ENCODE measurements around the gene ATL2. TPM values are rescaled to one million over a fixed set of nuclear protein-coding genes. Genes with fewer than 3 reads are reported as not detected.

Gene ATL2
- total and polyA plus RNA-seq, 2 of the 8 experiments (the other 6 are each of a cell fraction or from before 2014, with no cell fraction given), result 38.8 to 84.6 TPM

GRCh38 chr2:38345323-38346038, 31.6 kb downstream of the ATL2 start:
- Histone ChIP-seq H4K5ac (ENCODE audit: insufficient read length, low read depth, low read length) (no peak overlapping the region), H3K14ac (ENCODE audit: insufficient read length) (no peak overlapping the region), H2BK120ac (replicated peaks; ENCODE audit: low read depth, low read length) (no peak overlapping the region), H2BK5ac (ENCODE audit: low read depth, low read length) (no peak overlapping the region), H3K18ac (ENCODE audit: extremely low read depth, low read length) (no peak overlapping the region), H3K79me1 (ENCODE audit: low read depth, low read length) (peaks cover 4% of the 10 kb centered on the region), H3K9ac (replicated peaks in 1 of 4; ENCODE audit: extremely low read depth in 1 of 4, low read depth in 3 of 4, low read length in 3 of 4) (no peak overlapping the region), H2AFZ (ENCODE audit: low read length) (no peak overlapping the region), H3K4me2 (ENCODE audit: insufficient read depth in 1 of 2, low read depth in 2 of 2, low read length in 2 of 2) (no peak overlapping the region), H3K4me1 (replicated peaks in 1 of 4; ENCODE audit: control insufficient read depth in 3 of 4, insufficient read depth in 4 of 4, low read length in 3 of 4) (peaks cover 0 to 4% (median 0%) of the 10 kb centered on the region in 4 experiments; a peak in 2 of 7 replicates), H3K9me3 (ENCODE audit: insufficient read depth in 2 of 2, low read depth in 1 of 2, low read length in 1 of 2) (no peaks in the 10 kb centered on the region), H2AK5ac (ENCODE audit: low read depth, low read length) (no peak overlapping the region), H3K27me3 (replicated peaks in 1 of 4; ENCODE audit: control insufficient read depth in 3 of 4, extremely low read depth in 1 of 4, insufficient read depth in 3 of 4, low read length in 3 of 4) (no peaks in the 10 kb centered on the region), H4K8ac (ENCODE audit: extremely low read depth, insufficient read depth, low read length) (no peak overlapping the region), H3K4me3 (ENCODE audit: extremely low read depth in 1 of 4, insufficient read depth in 2 of 4, low read depth in 3 of 4, low read length in 4 of 4) (no peak overlapping the region), H2BK15ac (ENCODE audit: low read length) (no peak overlapping the region), H4K20me1 (replicated peaks in 1 of 2; ENCODE audit: control insufficient read depth in 1 of 2, insufficient read depth in 2 of 2, low read length in 2 of 2) (peaks cover 7 to 15% of the 10 kb centered on the region in 2 experiments), H3K27ac (ENCODE audit: low read depth, low read length) (no peak overlapping the region), H4K91ac (replicated peaks; ENCODE audit: insufficient read length, low read length) (no peak overlapping the region), H3K4ac (replicated peaks; ENCODE audit: insufficient read length, low read depth, low read length) (no peak overlapping the region), H3K23me2 (ENCODE audit: low read depth, low read length) (no peaks in the 10 kb centered on the region), H3K23ac (ENCODE audit: insufficient read length) (no peak overlapping the region), H3K36me3 (ENCODE audit: control insufficient read depth in 2 of 4, insufficient read depth in 4 of 4, low read length in 3 of 4) (peaks cover 4 to 31% (median 14%) of the 10 kb centered on the region in 4 experiments; a peak in 7 of 8 replicates), H2BK20ac (ENCODE audit: low read length) (no peak overlapping the region), H3K79me2 (ENCODE audit: control insufficient read depth in 1 of 2, insufficient read depth in 2 of 2, low read length in 2 of 2) (peaks cover 26 to 65% of the 10 kb centered on the region in 2 experiments), H3K56ac (replicated peaks; ENCODE audit: insufficient read length, low read depth, low read length) (no peak overlapping the region), H2BK12ac (ENCODE audit: low read depth, low read length) (no peak overlapping the region)
- ChIA-PET POLR2A (ENCODE audit: partially characterized antibody) (no interaction called here), CTCF (ENCODE audit: partially characterized antibody) (no interaction called here)
- no peak for FAIRE-seq
- DNase-seq (ENCODE audit: low read depth in 1 of 2, low spot score in 2 of 2), result no peak
- TF ChIP-seq RFX5 (IDR thresholded peaks at IDR 0.05; ENCODE audit: borderline replicate concordance, low read depth, low read length) (no peak), SP1 (IDR thresholded peaks at IDR 0.05; ENCODE audit: low read depth, low read length) (no peak), KDM1A (IDR thresholded peaks at IDR 0.05; ENCODE audit: borderline replicate concordance, low read length) (no peak)
- TF ChIP-seq, protein P1, sequence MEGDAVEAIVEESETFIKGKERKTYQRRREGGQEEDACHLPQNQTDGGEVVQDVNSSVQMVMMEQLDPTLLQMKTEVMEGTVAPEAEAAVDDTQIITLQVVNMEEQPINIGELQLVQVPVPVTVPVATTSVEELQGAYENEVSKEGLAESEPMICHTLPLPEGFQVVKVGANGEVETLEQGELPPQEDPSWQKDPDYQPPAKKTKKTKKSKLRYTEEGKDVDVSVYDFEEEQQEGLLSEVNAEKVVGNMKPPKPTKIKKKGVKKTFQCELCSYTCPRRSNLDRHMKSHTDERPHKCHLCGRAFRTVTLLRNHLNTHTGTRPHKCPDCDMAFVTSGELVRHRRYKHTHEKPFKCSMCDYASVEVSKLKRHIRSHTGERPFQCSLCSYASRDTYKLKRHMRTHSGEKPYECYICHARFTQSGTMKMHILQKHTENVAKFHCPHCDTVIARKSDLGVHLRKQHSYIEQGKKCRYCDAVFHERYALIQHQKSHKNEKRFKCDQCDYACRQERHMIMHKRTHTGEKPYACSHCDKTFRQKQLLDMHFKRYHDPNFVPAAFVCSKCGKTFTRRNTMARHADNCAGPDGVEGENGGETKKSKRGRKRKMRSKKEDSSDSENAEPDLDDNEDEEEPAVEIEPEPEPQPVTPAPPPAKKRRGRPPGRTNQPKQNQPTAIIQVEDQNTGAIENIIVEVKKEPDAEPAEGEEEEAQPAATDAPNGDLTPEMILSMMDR (IDR thresholded peaks at IDR 0.05; ENCODE audit: control extremely low read depth in 1 of 3, insufficient read depth in 1 of 3, low read depth in 1 of 3, low read length in 3 of 3), result no peak
- WGBS, 2 experiments (ENCODE audit: extremely low coverage in 1 of 2, insufficient coverage in 1 of 2, insufficient read length in 1 of 2, insufficient replicate concordance in 2 of 2, low coverage in 1 of 2, low lambda C conversion rate in 2 of 2, missing lambda C conversion rate in 1 of 2), result 90% methylated on average over 5 of the region's 5 CpGs; no CpG with 5 or more reads in 1 of the 2 experiments

Data from H1 (cell line).